Activated T-cell treated with anti-CD3 and anti-CD28 coated beads for 48 hours (primary cell): Measurements from ENCODE around the gene EPN1.
"Not testable (repeated sequence)": the region's sequence is repeated elsewhere in the genome, so short reads cannot be mapped to it uniquely, and the experiment has no call there.

Experiments
- DNase-seq: peaks from one replicate; pipeline ENCODE4 v3.0.0-alpha.2; 2020; ENCODE audit warnings: low read depth

The EPN1 gene

GRCh38 chr19:55720214-55720746, 45.3 kb downstream of the EPN1 start:
- DNase-seq: no peak

- DNase-seq: no peak
These were observed 45.8 kb downstream of the EPN1 start for GRCh38 chr19:55720801-55721200.

GRCh38 chr19:55723491-55723890, 48.5 kb downstream of the EPN1 start:
- DNase-seq: no peak

- not testable (repeated sequence) for DNase-seq
These were observed 55.4 kb downstream of the EPN1 start for GRCh38 chr19:55730378-55730777.

GRCh38 chr19:55738302-55738701, 63.3 kb downstream of the EPN1 start, which contains the start of gene NLRP9:
Gene NLRP9 (minus strand): TSS chr19:55738402. CDS start chr19:55738374, 28 bp downstream.
- DNase-seq: no peak

GRCh38 chr19:55750715-55751114, 75.7 kb downstream of the EPN1 start:
- no peak for DNase-seq

- DNase-seq: no peak
These were observed 78.4 kb downstream of the EPN1 start for GRCh38 chr19:55753401-55753800.

- not testable (repeated sequence) for DNase-seq
These were observed 81.8 kb downstream of the EPN1 start for GRCh38 chr19:55756808-55757207.

- not testable (repeated sequence) for DNase-seq
These were observed 83.8 kb downstream of the EPN1 start, which contains the start of gene RFPL4A for GRCh38 chr19:55758797-55759196. Gene RFPL4A (plus strand): TSS chr19:55759097. CDS start chr19:55761801, 2,704 bp downstream.
